Activated CD4-positive, alpha-beta T cell treated with anti-CD3 and anti-CD28 coated beads, Interleukin-2, amount 50 U/mL, for 24 hours (primary cell): ENCODE results near the gene DRAM1.
"Not testable (repeated sequence)": the region's sequence is repeated elsewhere in the genome, so short reads cannot be mapped to it uniquely, and the experiment has no call there.

Experiments
- DNase-seq, 2 donors: peaks; one replicate each; pipeline ENCODE4 v3.0.0-alpha.2; 2020; ENCODE audit warnings: low read depth in 1 of 2, low spot score in 1 of 2

Gene DRAM1

DNA sequence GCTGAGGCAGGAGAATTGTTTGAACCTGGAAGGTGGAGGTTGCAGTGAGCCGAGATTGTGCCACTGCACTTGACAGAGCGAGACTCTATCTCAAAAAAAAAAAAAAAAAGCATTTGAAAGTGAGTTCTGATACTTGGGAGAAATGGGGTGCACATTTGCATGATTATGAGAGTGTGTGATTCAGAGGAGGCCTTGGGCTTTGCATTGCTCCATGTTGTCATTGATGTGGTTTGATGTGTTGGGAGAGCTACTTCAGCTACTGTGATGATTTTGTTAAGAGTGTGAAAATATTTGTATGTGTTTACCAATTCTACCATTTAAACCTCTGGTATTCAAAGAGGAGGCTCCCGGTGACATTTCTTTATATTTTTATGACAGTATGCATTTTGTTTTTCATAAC, 24.4 kb downstream of the DRAM1 start:
- no peak for DNase-seq

DNA sequence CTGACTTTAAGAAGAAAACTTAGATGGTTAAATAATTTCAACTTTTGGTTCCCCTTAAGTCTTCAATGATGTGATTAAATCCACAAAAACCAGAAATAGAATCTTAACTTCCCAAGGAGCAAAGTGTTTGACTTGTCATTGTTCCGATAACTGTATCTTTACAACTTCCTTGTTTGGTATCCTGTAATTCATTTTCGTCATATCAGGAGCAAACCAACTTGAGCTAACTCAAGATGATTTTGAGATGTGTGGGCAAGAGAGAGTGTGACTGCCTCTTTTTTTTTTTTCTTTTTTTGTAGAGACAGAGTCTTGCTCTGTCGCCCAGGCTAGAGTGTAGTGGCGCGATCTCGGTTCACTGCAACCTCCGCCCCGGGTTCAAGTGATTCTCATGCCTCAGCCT, 25.3 kb downstream of the DRAM1 start:
- no peak for DNase-seq

DNA sequence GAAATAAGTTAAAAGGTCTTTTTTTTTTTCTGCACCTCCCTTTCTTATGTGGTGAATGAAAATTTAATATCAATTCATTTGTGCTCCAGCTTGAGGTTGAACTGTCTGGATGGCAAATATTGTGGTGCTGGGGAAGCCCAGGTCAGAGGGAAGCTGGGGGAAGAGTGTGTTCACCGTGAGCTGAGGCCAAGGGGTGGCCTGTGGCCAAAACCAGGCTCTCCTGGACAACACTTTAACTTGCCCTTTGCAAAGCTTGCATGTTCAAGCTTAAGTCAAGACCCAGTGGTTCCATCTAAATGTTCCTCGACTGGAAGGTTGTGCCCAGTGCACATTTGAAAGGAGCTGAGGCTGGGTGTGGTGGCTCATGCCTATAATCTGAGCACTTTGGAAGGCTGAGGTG, 28.8 kb downstream of the DRAM1 start:
- DNase-seq, result no peak

DNA sequence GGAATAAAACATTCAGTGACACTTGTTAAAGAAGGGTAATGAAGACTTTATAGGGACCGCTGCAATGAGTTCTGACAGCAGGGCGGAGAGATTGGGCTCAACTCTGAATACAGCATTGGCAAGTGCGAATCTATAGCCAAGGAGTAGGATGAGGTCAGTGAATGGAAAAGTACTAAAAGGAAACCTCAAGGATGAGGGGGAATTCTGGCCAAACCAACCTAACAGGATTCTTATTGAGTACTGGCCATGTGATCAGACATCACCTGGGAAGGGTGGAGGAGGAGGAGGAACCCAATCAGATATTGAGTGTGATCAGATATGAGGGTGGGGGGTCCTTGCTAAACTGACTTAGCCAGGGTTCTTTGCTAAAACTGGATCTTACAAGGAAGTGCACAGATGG, 31.0 kb downstream of the DRAM1 start:
- DNase-seq, result no peak

- no peak for DNase-seq
Observed at GRCh38 chr12:101909646-101910045, 32.3 kb downstream of the DRAM1 start.

DNA sequence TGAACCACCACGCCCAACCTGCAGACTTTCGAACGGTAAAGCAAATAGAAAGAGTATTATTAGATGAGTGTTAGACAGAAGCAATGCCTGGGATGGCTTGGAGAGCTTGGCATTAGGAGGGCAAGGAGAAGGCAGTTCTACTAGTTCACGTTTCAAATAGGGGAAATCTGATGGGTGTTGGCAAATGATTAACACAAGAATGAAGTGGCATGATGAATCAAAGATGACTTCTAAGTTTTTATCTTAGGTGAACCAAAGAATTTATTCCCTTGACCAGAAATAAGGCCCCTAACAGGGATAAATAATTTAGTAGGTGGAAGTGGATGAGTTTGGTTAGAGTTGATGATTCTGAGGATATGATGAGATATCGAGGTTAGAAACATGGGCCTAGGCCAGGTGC, 38.5 kb downstream of the DRAM1 start:
- no peak for DNase-seq

DNA sequence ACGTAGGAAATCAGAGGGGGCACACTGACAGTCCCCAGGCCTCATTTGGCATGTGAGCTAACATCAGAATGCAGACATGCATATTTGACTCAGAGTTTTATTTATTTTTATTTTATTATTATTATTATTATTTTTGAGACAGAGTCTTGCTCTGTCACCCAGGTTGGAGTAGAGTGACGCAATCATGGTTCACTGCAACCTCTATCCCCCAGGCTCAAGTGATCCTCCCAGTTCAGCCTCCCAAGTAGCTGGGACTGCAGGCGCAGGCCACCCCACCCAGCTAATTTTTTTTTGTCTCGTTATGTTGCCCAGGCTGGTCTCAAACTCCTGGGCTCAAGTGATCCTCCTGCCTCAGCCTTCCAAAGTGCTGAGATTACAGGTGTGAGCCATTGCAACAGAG, 41.4 kb downstream of the DRAM1 start:
- DNase-seq, result not testable (repeated sequence)

- no peak for DNase-seq
Observed at GRCh38 chr12:101919447-101919846, 42.1 kb downstream of the DRAM1 start.

GRCh38 chr12:101920906-101921305, 43.5 kb downstream of the DRAM1 start:
- DNase-seq, result no peak

DNA sequence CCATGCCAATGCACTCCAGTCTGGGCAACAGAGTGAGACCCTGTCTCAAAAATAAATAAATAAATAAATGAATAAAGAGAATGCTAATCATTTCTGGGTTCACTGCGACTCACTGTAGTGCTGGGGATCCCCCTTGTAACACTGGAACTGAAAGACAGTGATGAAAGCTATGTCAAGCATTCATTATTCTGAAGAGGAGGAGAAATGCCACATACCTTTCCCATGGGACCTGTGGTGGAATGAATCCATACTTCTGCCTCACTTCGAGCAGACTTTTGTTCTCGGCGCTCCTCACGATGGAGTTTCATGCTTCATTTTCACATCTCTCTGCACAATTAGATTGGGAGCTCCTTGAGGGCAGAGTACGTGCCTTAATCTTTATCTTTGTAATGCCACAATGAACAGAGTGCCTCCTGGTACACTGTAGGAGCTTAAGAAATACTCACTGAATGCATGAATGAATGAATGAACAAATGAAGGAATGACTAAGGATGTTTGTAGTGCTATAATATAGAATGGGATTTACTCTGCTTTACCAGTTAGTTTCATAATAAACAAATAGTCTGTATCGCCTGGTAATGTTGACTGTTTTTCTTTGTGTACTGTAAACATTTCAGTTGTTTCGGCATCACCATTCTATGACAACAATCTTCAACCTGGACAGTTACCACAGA, 45.8 kb downstream of the DRAM1 start:
- DNase-seq, result no peak

DNA sequence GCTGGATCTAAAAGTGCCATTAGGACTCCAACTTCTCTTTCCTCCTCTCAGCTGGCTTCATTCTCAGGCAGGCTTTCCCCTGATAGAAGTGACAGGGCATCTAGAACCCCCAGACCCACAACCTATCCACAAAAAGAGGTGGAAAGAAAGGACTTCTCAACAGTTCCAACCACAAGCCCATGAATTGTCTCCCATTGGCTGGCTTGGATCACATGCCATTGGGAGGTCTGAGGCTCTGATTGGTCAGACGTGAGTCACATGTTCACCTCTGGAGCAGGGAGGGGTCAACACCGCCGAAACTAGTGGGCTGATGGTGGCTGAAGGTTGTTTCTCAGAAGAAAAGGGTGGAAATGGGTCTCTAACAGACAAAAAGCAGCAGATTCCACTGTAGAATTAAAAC, 47.2 kb downstream of the DRAM1 start:
- DNase-seq, result no peak

DNA sequence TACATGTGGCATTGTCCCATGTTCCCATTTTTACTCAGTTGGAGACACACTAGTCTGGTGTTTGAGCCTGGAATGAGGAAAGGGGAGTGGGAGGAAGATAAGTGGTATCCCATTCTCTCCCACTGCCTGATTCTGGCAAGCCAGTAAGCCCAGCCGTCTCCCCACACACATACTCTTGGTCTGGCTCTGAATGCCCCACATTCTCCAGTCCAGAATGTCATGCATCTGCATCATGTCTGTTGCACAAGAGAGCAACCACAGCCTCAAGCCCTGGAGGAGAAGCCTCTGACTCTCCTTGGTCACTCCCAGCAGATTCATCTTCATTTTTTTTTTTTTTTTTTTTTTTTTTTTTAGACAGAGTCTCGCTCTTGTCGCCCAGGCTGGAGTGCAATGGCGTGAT, 48.0 kb downstream of the DRAM1 start:
- no peak for DNase-seq

- DNase-seq, result no peak
Observed at GRCh38 chr12:101925935-101926334, 48.6 kb downstream of the DRAM1 start.

DNA sequence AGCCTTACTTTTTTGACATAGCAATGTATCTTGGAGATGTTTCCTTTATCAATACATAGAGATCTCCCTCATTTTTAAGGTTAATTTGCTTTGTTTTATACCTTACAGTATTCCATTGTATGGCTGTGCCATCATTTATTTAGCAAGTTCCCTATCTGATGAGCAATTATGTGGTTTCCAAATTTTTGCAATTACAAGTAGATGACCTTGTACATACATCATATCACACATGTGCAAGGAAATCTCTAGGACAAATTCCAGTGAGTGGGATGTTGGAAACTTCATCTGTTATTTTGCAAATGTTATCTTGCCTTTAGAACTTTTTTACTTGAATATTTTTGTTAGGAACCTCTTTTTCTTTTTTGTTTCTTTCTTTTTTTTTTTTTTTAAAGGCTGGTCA, 49.7 kb downstream of the DRAM1 start:
- no peak for DNase-seq

DNA sequence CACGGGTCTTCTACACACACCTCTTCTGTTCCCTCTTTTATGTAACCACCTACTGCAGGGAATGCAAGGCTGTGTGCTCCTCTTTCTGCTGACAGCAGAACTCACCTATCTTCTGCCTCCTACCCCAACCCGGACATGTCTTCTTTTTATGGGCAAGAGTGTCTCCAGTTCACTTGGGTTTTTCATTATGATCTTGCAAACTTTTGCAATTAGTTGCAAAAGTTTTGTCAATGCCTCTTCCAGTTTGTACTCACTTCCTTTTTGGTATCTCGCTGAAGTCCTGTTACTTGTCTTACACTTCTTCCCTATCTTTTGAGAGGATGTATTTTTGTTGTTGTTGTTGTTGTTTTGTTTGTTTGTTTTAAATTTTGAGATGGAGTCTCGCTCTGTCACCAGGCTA, 50.6 kb downstream of the DRAM1 start:
- DNase-seq, result no peak

DNA sequence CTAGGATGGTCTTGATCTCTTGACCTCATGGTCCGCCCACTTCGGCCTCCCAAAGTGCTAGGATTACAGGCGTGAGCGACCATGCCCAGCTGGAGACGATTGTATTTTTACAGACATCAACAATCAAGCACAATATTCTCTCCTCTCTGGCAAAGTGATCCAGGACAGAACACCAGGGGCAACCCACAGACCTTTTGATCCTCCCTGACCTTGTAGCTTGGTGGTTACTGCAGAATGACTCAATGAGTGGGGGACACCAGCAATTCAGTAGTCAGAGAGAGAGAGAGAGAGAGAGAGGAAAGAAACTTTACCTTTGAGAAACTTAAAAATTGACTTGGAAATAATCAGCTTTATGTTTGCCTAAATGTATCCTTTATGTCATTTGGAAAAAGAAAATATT, 51.2 kb downstream of the DRAM1 start:
- DNase-seq, result no peak

- DNase-seq, result no peak
Observed at GRCh38 chr12:101929365-101930041, 52.1 kb downstream of the DRAM1 start.

DNA sequence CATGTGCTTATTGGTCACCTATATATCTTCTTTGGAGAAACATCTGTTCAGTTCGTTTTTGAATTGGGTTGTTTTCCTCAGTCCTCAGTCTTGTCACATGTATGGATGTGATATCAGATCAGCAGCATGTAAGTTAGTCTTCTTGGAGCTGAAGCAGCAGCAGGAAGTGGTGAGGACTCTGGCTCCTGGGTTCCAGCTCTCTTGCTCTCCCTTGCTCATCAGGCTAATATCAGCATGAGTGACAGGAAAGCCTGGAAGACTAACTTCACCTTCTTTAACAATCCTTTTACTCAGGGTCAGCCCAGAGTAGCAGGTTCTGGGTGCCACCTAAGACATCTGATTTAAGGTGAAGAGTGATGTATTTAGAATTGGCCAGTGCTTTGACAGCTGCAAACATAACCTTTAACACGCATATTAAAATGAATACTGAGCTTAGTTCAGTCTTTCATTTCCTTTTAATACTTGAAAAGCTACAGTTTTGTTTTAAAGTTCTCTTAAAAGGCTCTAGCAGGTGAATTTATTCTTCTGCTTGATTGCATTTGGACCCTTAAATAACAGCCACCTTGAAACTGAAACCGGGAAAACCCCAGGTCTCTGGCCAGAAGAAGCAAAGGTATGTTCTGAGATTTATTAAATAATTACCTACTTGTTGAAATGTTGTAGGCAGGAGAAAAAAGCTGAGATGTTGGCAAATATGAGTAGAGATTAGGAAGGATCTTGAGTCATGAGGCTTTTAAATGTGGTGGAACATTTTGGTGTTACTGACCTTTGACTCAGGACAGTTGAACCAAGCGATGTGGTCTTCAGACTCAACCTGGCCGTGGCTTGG, 54.3 kb downstream of the DRAM1 start:
- no peak for DNase-seq

- no peak for DNase-seq
Observed at GRCh38 chr12:101933866-101934514, 56.6 kb downstream of the DRAM1 start.

GRCh38 chr12:101935890-101936746, 58.7 kb downstream of the DRAM1 start:
- no peak for DNase-seq

DNA sequence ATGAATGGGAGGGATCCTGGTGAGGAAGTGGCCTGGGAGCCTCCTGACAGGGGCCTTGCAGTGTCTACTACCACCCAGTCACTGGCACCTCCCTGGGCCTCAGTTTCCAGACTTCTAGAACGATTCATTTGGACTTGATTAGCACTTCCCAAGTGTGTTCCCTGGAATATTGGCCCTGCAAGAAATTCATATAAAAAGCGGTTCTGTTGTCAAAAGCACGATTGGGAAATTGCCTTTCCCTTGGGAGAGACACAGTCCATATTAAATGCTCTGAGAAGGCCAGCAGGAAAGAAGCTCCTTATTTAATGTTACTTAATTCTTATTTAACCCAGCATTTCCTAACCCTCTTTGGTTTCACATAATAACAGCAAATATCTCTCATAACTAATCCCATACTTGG, 61.9 kb downstream of the DRAM1 start:
- no peak for DNase-seq
